AG08396 (cell line): ENCODE measurements around the gene TNNI3K.
A peak's percentile ranks its signal among the peaks of the same experiment; 100 is the strongest.
"Not testable (repeated sequence)": the region's sequence is repeated elsewhere in the genome, so short reads cannot be mapped to it uniquely, and the experiment has no call there.

ENCODE experiments used
- DNase-seq: peaks from one replicate; pipeline ENCODE4 v3.0.0; 2012; ENCODE audit warnings: low spot score, mixed read lengths

TNNI3K gene, protein sequence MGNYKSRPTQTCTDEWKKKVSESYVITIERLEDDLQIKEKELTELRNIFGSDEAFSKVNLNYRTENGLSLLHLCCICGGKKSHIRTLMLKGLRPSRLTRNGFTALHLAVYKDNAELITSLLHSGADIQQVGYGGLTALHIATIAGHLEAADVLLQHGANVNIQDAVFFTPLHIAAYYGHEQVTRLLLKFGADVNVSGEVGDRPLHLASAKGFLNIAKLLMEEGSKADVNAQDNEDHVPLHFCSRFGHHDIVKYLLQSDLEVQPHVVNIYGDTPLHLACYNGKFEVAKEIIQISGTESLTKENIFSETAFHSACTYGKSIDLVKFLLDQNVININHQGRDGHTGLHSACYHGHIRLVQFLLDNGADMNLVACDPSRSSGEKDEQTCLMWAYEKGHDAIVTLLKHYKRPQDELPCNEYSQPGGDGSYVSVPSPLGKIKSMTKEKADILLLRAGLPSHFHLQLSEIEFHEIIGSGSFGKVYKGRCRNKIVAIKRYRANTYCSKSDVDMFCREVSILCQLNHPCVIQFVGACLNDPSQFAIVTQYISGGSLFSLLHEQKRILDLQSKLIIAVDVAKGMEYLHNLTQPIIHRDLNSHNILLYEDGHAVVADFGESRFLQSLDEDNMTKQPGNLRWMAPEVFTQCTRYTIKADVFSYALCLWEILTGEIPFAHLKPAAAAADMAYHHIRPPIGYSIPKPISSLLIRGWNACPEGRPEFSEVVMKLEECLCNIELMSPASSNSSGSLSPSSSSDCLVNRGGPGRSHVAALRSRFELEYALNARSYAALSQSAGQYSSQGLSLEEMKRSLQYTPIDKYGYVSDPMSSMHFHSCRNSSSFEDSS

DNA sequence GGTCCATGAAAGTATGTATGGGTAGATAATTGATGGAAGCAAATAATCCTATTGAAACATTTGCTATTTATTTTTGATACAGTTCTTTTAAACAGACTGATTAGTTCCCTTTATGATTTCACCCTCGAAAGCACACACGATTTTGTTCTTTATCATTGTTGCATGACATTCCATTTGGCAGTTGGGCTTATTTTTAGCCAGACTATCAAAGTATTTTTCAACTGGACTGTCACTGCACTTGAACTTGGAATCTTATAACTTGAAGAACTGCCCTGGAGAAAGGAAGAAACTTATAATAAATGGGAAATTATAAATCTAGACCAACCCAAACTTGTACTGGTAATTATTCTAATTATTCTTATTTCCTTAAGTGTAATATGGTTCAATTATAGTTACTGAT, at the start of gene TNNI3K:
TSS of gene TNNI3K (plus strand) at position 235 of the 400 bp plus-strand sequence. CDS start at position 300, 65 bp downstream.
- no peak for DNase-seq

DNA sequence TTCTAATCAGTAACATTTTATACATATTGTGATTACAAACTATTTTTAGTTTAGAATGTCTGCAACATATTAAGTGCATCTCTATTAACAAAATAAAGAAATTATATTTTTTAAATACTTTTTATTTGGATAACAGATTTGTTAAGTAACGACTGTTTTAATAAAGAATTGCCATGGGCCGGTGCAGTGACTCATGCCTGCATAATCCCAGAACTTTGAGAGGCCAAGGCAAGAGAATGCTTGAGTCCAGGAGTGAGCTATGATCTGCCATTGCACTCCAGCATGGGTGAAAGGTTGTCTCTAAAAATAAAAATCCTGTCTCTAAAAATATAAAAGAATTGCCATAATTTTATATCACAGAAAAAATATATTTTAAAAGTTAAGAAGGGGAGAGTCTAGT, 41.3 kb upstream of the TNNI3K start:
- peak; percentile 20 for DNase-seq

DNA sequence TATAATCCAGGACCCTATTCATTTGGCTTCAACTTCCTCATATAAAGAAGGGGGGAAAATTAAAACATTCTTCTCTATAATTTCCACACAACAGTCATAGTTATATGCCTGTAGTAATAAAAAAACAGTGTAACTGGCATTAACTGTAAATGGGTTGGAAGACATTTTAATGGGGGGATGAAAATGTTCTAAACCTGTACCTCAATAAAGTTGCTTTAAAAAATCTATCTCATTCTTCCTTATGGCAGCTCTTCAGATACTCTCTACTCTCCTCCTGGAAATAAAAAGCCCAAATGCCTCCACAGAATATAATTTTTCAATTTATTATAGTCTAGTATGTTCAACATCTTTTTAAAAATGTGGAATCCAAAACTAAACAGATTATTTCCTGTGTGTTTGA, 39.8 kb upstream of the TNNI3K start:
- DNase-seq, result no peak

DNA sequence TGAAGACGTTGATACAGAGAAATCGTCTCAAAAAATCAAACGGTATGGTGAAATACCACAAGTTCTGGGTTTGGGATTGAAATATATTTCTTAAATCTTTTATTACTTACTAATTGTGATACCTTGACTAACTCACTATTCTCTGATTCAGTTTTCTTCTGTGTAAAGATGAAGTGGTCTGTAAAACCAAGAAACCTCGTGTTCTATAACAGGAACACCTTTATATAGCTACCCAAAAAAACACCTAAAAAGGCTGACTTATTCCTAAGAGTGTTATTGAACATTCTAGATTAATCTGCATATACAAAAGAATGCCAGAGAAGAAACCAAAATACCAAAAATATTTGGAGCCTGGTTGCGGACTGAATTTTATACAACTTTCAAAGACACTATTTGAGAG, 37.9 kb upstream of the TNNI3K start:
- no peak for DNase-seq

DNA sequence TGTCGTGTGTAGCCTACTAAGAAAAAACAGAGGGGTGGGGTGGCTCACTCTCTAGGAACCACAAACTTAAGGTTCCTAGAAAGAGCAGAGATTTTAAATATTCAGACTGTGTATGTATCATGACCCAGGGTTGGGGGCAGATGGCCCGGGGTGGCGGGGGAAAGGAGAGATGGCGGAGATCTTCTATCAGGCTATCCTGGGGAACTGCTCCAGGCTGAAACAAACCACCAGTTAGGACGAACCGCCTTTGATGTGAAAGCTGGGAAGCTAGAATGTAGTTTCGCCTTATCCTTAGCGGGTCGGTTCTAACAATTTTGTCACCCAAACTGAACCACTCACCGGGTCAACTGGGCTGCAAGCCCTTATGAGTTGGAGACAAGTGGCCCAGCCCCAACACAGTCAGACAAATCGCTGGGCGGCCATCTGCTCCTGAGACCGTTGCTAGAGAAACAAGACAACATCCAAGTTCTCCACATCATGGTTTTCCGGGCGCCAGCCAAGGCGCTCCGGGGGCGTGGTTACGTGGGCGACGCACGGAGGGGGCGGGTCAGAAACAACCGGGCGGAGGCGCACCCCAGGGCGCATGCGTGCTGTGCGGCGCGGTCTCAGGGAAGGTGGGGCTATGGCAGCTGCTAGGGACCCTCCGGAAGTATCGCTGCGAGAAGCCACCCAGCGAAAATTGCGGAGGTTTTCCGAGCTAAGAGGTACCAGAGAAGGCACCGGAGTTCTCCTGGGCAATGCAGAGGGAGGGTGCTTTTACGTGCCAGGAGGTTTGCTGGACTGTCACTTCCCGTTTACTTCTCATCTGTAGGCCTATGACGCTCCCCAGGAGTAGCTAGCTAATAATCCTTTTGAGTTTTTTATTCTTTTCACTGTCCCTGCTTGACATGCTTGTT, 37.3 kb upstream of the TNNI3K start, which contains the start of the genes FPGT and LRRIQ3:
TSS of gene FPGT (plus strand) at position 586 of the 896 bp plus-strand sequence. CDS start at position 623, 37 bp downstream.
TSS of gene LRRIQ3 (minus strand) at position 520 of the 896 bp plus-strand sequence. CDS start 14,492 bp downstream, outside the sequence.
- peak; percentile 98 for DNase-seq

DNA sequence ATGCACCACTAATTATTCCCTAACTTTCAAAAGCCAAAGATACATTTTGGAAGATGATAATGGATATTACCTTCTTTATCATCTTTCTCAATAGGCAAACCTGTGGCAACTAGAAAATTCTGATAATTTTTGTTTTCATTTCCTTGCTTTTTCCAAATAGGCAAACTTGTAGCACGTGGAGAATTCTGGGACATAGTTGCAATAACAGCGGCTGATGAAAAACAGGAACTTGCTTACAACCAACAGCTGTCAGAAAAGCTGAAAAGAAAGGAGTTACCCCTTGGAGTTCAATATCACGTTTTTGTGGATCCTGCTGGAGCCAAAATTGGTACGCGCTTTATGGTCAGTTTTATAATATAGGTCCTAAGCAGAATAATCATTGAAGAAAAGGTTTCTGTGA, 35.7 kb upstream of the TNNI3K start:
- no peak for DNase-seq

DNA sequence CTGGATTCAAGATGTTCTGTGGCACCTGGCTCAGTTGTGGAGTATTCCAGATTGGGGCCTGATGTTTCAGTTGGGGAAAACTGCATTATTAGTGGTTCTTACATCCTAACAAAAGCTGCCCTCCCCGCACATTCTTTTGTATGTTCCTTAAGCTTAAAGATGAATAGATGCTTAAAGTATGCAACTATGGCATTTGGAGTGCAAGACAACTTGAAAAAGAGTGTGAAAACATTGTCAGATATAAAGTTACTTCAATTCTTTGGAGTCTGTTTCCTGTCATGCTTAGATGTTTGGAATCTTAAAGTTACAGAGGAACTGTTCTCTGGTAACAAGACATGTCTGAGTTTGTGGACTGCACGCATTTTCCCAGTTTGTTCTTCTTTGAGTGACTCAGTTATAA, 29.9 kb upstream of the TNNI3K start:
- no peak for DNase-seq

DNA sequence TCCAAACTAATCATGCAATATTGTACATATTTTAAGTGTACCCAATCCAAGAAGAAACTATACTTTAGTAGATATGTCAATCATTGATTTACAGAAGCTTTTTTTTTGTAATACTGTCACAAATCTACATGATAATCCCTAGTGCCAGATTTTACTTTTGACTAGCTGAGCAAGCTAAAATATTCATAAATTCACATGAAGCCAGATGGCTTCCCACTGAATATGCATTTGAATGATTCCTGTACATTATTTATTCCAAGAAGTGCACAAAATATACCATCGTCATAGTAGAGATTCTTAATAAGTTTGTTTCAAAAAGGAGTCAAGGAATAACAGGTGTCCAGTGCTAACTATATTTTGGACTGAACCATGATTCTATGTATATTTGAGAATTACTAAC, 20.0 kb upstream of the TNNI3K start:
- no peak for DNase-seq

DNA sequence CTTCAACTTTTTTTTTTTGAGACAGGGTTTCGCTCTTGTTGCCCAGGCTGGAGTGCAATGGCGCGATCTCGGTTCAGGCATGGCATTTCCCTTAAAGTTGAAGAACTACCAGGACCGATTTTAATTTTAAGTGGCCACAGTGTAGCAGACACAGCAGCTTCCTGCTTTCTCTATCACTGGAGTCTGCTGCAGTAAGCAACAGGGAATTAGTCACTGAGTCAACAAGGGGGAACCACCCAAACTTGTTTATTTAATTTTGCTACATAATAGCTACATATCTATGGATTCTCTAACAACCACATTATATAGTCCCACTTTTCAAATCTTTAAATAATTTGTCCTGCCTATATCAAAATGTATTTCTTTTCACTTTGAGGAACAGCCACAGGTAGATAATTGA, 12.5 kb upstream of the TNNI3K start:
- no peak for DNase-seq

DNA sequence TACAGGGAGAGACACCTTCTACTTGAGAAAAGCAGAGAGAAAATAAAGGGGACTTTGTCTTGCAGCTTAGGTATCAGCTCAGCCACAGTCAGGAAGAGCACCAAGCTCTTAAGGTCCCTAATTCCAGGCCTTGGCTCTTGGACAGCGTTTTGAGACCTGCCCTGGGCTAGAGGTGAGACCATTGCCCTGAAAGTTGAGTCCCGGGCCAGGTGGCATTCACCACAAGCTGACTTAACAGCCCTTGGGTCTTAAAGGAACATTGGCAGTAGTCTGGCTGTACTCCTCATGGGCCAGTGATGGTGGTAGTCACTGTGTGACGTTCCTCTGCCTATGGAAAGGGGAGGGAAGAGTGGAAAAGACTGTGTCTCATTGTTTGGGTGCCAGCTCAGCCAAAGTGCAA, 11.7 kb upstream of the TNNI3K start:
- DNase-seq, result no peak

DNA sequence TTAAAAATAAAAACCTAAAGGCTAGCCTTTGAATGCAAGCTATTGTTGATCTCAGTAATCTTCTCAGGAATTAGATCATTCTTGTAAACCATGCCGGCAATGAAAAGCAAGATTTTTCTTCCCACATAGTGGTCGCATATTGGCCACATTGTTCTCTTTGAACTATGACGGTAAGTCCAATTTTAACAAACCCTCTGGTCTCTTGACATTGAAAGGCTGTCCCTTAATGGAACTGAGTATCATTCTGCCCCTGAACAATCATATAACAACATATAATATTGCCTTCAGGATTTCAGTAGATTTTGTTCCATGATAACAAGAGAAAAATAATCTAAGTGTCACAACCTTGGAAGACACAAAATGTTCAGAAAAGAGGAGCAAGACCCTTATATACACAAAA, 1.3 kb downstream of the TNNI3K start:
- DNase-seq, result no peak

DNA sequence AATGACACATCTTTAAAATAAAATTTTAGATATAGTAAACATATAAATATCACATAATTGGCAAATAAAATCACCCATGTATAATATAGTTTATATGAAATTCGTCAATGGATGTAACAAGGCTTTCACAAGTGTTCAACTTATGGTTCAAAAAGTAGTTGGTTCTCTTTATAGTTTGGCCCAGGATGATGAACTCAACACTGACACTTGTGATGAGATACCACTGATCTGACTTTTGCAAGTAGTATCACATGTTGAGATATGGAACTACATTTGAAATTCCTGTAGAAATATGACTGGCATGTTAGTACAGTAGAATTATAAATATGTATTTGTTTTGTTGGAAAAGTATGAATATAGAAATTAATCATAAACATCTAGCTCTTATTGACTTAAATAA, 1.8 kb downstream of the TNNI3K start:
- no peak for DNase-seq

DNA sequence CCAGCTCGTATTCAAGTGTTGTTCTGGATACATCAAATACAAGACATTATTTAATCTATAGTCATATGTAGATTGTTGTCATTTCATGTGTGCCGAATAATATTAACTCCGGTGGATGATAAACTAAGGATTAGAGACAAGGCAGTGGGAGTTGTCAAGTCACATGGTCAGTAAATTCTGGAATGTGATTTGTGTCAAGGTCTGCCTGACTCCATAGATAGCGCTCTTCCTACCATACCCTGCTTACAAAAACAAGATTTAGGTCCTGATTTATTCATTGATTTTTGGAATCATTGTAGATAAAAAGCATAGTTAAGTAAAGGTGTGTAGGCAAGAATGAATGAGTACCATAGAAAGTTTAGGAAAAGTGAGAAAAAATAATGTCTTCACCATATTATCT, 2.6 kb downstream of the TNNI3K start:
- no peak for DNase-seq

DNA sequence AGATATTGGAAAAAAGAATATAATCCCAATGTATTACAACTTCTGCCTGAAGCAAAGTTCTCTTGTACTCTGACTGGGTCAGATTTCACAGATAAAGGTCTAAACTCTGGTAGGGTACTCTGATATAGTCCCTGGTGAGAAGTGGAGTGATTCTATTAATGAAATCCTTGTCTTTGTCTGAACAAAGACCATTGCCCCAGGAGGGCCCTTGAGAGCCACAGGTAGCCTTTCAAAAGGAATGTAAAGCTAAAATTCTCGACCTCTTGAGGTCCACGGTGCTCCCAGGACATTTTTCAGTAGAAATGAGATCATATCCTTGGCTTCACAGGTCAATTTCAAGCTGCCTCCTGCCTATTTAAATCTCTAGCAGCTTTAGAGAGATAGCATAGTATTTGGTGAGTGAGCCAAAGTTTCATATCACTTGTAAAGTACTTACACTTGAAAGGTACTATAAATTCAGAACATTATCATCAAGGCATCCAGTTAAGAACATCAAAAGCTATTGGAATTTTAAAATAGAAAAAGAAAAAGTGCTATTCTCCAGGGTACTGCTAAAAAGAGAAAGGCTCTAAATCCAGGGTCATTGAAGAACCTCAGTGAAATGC, 10.1 kb downstream of the TNNI3K start:
- DNase-seq, result no peak

DNA sequence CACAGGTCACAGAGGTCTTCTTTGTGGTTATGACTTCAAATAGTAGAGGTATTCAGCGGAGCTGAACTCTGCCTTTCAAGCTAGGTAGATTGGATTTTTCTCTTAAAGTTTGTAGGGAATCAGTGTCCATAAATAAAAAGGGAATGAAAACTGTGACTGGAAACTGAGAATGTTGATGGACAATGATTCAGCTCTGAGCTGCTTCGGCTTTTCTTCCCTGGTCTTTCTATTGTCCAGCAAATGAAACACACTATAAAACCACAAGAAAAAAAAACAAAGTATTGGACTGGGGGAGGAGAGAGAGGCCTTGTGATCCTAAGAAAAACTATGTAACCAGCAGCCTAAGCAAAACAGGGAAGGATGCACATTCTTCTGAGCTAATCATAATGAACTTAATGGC, 11.1 kb downstream of the TNNI3K start:
- DNase-seq, result no peak

DNA sequence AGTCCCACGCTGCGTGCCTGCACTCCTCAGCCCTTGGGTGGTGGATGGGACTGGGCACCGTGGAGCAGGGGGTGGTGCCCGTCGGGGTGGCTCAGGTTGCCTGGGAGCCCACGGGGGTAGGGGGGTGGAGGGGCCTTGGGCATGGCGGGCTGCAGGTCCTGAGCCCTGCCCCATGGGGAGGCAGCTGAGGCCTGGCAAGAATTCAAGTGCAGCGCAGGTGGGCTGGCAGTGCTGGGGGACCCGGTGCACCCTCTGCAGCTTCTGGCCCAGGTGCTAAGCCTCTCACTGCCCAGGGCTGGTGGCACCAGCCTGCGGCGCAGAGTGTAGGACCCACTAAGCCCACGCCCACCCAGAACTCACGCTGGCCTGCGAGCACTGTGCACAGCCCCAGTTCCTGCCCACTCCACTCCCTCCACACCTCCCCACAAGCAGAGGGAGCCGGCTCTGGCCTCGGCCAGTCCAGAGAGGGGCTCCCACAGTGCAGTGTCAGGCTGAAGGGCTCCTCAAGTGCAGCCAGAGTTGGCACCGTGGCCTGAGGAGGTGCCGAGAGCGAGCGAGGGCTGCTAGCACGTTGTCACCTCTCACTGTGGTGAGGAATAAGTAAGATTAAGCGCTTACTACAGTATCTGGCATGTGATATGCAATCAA, 12.8 kb downstream of the TNNI3K start:
- DNase-seq, result no peak

DNA sequence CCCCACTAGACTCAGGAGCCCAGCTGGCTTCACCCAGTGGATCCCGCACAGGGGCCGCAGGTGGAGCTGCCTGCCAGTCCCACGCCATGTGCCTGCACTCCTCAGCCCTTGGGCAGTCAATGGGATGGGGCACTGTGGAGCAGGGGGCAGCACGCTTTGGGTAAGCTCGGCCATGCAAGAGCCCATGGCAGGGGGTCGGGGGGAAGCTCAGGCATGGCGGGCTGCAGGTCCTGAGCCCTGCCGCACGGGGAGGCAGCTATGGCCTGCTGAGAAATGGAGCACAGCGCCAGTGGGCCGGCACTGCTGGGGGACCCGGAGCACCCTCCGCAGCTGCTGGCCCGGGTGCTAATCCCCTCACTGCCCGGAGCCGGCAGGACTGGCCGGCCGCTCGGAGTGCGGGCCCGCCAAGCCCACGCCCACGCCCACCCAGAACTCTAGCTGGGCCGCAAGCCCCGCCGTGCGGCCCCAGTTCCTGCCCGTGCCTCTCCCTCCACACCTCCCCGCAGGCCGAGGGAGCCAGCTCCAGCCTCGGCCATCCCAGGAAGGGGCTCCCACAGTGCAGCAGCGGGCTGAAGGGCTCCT, 18.1 kb downstream of the TNNI3K start:
- not testable (repeated sequence) for DNase-seq

DNA sequence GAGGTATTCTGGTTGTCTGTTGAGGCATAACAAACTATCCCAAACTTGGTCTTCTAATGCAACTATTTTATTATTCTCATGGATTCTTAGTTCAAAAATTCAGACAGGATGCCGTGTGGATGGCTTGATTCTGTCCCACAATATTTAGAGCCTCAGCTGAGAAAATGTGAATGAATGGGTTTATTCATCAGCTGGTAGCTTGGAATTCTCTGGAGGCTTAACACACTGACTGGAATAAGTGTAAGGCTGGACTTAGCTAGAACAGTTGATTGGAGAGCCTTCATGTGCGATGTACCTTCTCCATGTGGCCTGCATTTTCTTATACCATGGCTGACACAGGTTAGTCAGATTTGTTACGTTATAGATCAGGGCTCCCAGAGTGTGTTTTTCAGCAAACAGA, 30.8 kb downstream of the TNNI3K start:
- no peak for DNase-seq

DNA sequence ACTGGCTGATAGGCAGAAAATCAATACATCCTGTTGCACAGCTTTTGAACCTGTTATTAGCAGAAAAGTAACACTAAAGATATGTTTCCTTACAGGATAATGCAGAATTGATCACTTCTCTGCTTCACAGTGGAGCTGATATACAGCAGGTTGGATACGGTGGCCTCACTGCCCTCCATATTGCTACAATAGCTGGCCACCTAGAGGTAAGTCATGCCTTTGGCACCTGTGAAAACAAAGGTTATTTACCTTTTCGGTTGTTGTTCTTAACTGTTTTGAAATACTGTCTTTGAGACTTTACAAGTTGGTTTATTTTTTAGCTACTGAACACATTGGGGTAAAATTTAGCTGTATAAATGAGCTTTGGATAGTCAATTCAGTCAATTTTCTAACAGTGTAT, 36.3 kb downstream of the TNNI3K start:
- no peak for DNase-seq

DNA sequence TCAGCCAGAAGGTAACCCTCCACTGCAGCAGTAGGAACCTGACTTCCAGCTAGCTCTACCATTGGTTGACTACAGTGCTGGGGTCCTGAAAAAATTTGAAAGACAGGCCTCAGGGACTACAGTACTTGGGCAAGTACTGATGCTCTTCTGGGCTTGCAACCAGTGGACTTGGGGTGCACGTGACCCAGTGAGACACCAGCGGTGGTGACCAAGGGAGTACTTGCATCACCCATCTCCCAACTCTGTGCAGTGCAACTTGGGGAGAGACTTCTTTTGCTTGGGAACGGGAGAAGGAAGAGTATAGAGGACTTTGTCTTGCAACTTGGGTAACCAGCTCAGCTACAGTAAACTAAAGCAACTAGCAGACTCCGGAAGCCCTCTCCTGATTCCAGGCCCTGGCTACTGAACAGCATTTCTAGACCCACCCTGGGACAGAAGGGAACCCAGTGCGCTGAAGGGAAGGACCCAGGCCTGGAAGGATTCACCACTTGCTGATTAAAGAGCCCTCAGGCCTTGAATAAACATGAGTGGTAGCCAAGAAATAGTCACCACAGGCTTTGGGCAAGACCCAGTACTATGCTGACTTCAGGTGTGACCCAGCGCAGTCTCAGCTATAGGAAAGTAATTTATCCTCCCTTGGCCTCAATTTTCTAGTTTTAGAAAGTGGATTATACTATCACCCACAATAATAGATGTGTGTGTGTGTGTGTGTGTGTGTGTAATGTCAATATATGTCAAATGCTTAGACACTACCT, 45.6 kb downstream of the TNNI3K start:
- DNase-seq, result no peak
